ENCODE data around the gene INTU. TPM values are rescaled to one million over a fixed set of nuclear protein-coding genes. Genes with fewer than 3 reads are reported as not detected.

The INTU gene
- polyA plus RNA-seq, 10 donors: 6.7 to 14.6 (median 10.0) TPM

GRCh38 chr4:127741247-127741646 lies 108.5 kb downstream of the INTU start:
- DNase-seq: no peak

DNA sequence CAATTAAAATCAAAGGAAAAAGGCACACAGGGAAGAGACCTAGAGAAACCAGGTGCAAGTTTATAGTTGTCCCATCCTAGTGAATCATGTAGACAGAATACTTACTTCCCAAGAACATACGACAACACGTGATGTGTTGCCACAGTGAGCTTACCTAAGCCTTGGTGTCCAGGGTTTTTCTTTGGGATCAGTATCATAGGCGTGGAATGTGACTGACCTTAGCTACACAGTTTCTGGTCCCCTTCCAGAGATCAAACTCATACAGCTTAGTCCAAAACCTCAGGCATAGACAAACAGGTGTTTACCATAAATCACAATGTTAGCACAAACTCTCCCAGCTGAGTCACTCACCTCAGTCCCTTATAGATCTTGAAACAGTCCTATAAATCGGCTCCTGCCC lies 115.1 kb downstream of the INTU start:
- DNase-seq: no peak

DNA sequence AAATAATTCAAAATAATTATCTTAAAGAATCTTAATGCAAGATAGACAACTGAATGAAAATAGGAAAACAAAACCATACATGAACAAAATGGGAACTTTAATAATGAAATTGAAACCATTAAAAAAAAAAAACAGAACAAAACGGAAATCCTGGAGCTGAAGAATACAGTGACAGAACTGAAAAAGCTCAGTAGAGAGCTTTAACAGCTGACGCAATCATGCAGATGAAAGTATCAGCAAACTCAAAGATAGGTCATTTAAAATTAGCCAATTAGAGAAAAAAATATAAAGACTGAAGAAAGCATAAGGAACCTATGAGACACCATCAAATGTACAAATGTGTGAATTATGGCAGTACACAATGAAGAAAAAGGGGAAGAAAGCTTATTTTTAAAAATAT lies 116.2 kb downstream of the INTU start:
- DNase-seq: no peak

- DNase-seq: no peak
Measured at GRCh38 chr4:127756906-127757305, 124.1 kb downstream of the INTU start.

- DNase-seq: no peak
Measured at GRCh38 chr4:127759228-127759820, 126.6 kb downstream of the INTU start.

- no peak for DNase-seq
Measured at GRCh38 chr4:127759893-127760292, 127.1 kb downstream of the INTU start.

- no peak for DNase-seq
Measured at GRCh38 chr4:127771535-127772275, 138.9 kb downstream of the INTU start.

DNA sequence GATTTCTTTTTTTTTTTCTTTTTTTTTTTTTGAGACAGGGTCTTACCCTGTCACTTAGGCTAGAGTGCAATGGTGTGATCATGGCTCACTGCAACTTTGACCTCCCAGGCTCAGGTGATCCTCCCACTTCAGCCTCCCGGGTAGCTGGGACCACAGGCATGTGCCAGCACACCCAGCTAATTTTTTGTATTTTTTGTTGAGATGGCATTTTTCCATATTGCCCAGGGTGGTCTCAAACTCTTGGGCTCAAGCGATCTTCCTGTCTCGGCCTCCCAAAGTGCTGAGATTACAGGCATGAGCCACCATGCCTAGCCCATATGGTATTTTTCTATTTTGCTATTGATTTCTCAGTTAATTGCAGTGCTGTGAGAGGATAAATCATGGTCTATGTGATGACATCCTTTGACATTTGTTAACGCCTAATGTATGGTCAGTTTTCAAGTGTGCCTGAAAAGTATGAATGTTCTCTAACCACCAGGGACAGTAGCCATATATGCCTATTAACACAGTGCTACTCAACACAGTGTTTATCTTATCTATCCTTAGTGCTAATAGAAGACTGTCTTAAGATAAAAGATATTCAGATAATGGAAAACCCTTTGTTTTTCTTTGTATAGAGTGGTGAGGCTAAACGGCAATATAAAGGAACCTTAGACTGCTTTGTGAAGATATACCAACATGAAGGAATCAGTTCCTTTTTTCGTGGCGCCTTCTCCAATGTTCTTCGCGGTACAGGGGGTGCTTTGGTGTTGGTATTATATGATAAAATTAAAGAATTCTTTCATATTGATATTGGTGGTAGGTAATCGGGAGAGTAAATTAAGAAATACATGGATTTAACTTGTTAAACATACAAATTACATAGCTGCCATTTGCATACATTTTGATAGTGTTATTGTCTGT lies 140.3 kb downstream of the INTU start:
- DNase-seq: no peak

DNA sequence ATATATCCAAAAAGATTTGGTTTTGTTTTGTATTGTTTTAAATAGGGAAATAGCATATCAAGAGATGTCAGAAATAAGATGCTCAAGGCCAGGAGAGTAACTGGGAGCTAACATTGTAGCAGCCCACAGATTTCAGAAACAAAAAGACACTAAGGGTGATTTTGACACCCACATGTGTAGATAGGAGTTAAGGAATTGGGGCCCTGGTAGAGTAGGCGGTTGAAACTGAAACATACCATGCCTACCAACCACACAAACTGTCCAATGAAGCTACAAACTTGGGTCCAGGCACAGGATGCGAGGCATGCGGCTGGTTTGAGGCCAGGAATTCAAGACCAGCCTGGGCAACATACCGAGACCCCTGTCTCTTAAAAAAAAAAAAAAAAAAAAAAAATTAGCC lies 143.1 kb downstream of the INTU start:
- DNase-seq: no peak

Other genes starting within 250 kb of the INTU start
- under 1 TPM in 2 of 10 donors, not detected in 8; 0.19 to 0.43 TPM for gene SLC25A31, start 97.4 kb downstream of the INTU start, polyA plus RNA-seq (ENCODE audit: insufficient read length in 10 of 10)
- gene HSPA4L, start 149.4 kb downstream of the INTU start, polyA plus RNA-seq (ENCODE audit: insufficient read length in 10 of 10): 100 to 1,000 TPM in 1 of 10 donors, 10 to 100 TPM in 2, 1 to 10 TPM in 7; 5.4 to 150 (median 8.1) TPM
- 10 to 100 TPM in 7 of 10 donors, 1 to 10 TPM in 3; 7.3 to 16.6 (median 11.1) TPM for gene PLK4, start 247.9 kb downstream of the INTU start, polyA plus RNA-seq (ENCODE audit: insufficient read length in 10 of 10)

Measured in muscle of back (tissue), 11 donors.